Measurements from ENCODE around the gene MAN1A1.

Gene MAN1A1

DNA sequence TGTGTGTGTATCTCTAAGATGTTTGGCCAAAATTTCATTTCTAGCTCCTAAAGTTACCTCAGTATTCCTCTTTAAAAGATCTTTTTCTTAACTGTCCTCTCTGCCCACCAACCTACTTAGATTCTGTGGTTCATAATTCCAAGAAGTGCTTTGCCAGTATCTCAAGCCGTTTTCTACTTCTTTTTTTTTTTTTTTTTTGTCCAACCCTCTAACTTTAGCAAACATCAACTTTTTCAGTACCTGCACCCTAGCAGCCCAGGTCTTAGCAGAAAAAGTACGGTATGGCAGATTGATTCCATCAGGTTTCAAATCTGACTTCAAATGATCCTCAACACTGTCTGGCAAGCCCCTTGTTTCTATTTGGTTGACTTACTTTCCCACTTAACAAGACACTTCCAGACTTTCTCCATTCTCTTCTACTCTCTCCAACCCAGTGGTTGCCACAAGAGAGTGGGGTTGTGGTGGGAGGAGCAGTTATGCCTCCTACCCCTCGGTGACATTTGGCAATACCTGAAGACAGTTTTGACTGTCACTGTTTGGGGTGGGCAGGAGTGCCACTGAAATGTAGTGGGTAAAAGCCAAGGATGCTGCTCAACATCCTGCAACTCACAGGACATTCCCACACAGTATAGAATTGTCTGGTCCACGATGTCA lies 10.8 kb upstream of the MAN1A1 start:
- Histone ChIP-seq H3K27me3 (replicated peaks; ENCODE audit: control insufficient read depth, insufficient read depth, low read length, poor library complexity, severe bottlenecking) (no peaks in the 10 kb centered on the region), H3K4me1 (ENCODE audit: control insufficient read depth, insufficient read depth, low read length, poor library complexity, severe bottlenecking) (no peaks in the 10 kb centered on the region), H3K4me3 (ENCODE audit: insufficient read depth, low read depth, low read length, poor library complexity, severe bottlenecking) (no peak overlapping the region), H3K27ac (ENCODE audit: insufficient read depth, low read length, poor library complexity, severe bottlenecking) (no peak overlapping the region), H3K9me3 (ENCODE audit: control insufficient read depth, low read length) (no peaks in the 10 kb centered on the region), H3K36me3 (ENCODE audit: control insufficient read depth, insufficient read depth, low read length) (no peaks in the 10 kb centered on the region)
- no peak for DNase-seq

DNA sequence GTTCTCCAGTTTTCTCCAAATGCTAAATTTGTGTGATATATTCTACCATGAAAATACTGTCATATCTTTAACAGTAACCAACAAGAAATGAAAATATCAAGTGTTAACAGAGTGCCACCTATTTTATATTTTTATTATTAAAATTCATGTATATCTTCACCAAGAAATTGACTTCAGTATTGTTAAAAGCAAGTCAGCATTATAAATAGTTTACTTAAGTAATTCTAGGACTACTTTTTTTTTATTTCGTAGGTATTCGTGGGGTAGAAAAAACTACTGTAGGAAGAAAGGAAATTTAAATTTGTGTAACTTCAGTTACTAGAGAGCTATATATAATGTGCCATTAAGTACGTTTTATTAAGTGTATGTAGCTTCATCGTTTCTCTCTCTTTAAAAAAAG lies 6.3 kb upstream of the MAN1A1 start:
- Histone ChIP-seq H3K27me3 (replicated peaks; ENCODE audit: control insufficient read depth, insufficient read depth, low read length, poor library complexity, severe bottlenecking) (no peaks in the 10 kb centered on the region), H3K4me3 (ENCODE audit: insufficient read depth, low read depth, low read length, poor library complexity, severe bottlenecking) (no peak overlapping the region), H3K36me3 (ENCODE audit: control insufficient read depth, insufficient read depth, low read length) (no peaks in the 10 kb centered on the region), H3K27ac (ENCODE audit: insufficient read depth, low read length, poor library complexity, severe bottlenecking) (no peak overlapping the region), H3K9me3 (ENCODE audit: control insufficient read depth, low read length) (no peaks in the 10 kb centered on the region), H3K4me1 (ENCODE audit: control insufficient read depth, insufficient read depth, low read length, poor library complexity, severe bottlenecking) (no peaks in the 10 kb centered on the region)
- no peak for DNase-seq

DNA sequence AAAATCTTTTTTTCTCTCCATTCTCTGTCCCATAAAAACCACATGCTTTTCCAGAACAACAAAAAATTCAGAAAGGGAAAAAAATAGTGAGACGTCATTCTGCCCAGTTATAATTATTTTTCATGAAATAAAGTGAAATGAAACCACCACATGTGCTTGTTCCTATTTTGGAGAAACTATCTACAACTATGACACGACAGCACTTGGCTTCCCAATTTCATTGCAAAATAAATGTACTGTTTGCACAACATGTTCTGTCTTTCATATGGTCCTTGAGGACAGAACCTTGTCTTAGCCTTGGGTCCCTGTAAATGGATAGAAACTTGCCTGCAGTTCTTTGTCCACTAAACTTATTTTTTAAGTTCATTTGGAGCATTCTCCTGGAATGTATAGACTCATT lies 5.6 kb upstream of the MAN1A1 start:
- H3K27me3 ChIP-seq (replicated peaks; ENCODE audit: control insufficient read depth, insufficient read depth, low read length, poor library complexity, severe bottlenecking) = no peaks in the 10 kb centered on the region
- no peaks in the 10 kb centered on the region for H3K36me3 ChIP-seq (ENCODE audit: control insufficient read depth, insufficient read depth, low read length)
- H3K27ac ChIP-seq (ENCODE audit: insufficient read depth, low read length, poor library complexity, severe bottlenecking) = no peak overlapping the region
- no peaks in the 10 kb centered on the region for H3K9me3 ChIP-seq (ENCODE audit: control insufficient read depth, low read length)
- no peak for DNase-seq
- no peak overlapping the region for H3K4me3 ChIP-seq (ENCODE audit: insufficient read depth, low read depth, low read length, poor library complexity, severe bottlenecking)
- H3K4me1 ChIP-seq (ENCODE audit: control insufficient read depth, insufficient read depth, low read length, poor library complexity, severe bottlenecking) = no peaks in the 10 kb centered on the region

DNA sequence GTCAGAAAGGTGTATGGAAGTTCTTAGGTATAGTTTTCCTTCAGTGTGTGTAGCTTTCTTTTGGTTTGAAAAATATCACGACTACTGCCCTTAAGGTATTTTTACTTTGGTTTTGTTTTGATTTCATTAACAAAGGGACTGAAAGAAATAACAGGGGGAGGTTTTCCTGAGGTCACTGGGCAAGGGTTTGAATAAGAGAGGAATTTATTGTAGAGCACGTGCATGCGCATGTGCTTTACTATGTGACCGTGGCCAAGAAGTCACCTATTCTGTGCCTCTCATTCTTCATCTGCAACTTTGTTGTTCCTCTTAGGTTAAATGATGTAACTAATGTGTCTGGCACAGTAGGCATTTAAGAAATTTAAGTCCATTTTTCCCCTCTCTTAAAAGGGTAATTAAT lies 4.1 kb upstream of the MAN1A1 start:
- Histone ChIP-seq H3K36me3 (ENCODE audit: control insufficient read depth, insufficient read depth, low read length) (no peaks in the 10 kb centered on the region), H3K27me3 (replicated peaks; ENCODE audit: control insufficient read depth, insufficient read depth, low read length, poor library complexity, severe bottlenecking) (no peaks in the 10 kb centered on the region), H3K9me3 (ENCODE audit: control insufficient read depth, low read length) (no peaks in the 10 kb centered on the region), H3K4me3 (ENCODE audit: insufficient read depth, low read depth, low read length, poor library complexity, severe bottlenecking) (no peak overlapping the region), H3K27ac (ENCODE audit: insufficient read depth, low read length, poor library complexity, severe bottlenecking) (no peak overlapping the region), H3K4me1 (ENCODE audit: control insufficient read depth, insufficient read depth, low read length, poor library complexity, severe bottlenecking) (no peaks in the 10 kb centered on the region)
- DNase-seq = no peak

DNA sequence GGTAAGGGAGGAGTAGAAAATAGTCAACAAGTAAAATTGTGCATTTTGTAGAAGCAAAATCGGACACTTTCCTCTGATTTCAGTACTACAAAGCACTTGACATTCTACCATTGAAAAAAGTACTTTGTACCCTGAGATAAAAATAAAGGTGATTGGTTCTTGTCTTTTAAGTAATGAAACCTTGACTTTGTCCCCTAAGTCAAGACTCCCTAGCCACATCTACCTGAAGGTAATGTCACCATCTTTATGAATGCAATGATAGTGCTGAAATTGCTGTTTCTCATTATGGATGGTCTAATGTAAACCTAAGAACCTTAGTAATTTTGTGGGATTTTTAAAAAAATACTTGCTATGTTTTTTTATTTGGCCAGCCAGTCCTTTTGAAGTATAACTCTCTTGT lies 2.4 kb upstream of the MAN1A1 start:
- Histone ChIP-seq H3K27me3 (replicated peaks; ENCODE audit: control insufficient read depth, insufficient read depth, low read length, poor library complexity, severe bottlenecking) (no peaks in the 10 kb centered on the region), H3K27ac (ENCODE audit: insufficient read depth, low read length, poor library complexity, severe bottlenecking) (no peak overlapping the region), H3K9me3 (ENCODE audit: control insufficient read depth, low read length) (no peaks in the 10 kb centered on the region), H3K4me1 (ENCODE audit: control insufficient read depth, insufficient read depth, low read length, poor library complexity, severe bottlenecking) (peaks cover 6% of the 10 kb centered on the region), H3K4me3 (ENCODE audit: insufficient read depth, low read depth, low read length, poor library complexity, severe bottlenecking) (no peak overlapping the region), H3K36me3 (ENCODE audit: control insufficient read depth, insufficient read depth, low read length) (no peaks in the 10 kb centered on the region)
- DNase-seq = no peak

DNA sequence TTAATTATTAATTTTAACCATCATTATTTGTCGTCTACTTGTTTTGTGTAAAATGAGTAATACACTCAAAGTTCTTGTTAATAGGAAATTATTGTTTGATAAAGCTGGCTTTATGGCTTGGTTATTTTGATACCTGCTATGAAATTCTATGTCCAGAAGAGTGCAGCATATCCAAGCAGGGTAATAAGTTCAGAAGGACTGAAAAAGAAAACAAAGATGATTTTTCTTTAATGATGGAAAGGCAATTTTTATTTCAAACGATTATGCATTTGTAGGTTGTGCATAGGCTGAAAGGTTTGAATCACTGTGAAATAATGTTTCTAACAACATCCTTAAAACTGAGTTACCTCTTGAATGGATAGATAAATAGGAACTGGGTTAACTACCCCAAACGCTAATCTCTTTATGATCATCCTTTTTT lies 1.4 kb upstream of the MAN1A1 start:
- peaks cover 6% of the 10 kb centered on the region for H3K4me1 ChIP-seq (ENCODE audit: control insufficient read depth, insufficient read depth, low read length, poor library complexity, severe bottlenecking)
- no peak overlapping the region for H3K27ac ChIP-seq (ENCODE audit: insufficient read depth, low read length, poor library complexity, severe bottlenecking)
- H3K27me3 ChIP-seq (replicated peaks; ENCODE audit: control insufficient read depth, insufficient read depth, low read length, poor library complexity, severe bottlenecking) = no peaks in the 10 kb centered on the region
- H3K36me3 ChIP-seq (ENCODE audit: control insufficient read depth, insufficient read depth, low read length) = no peaks in the 10 kb centered on the region
- H3K4me3 ChIP-seq (ENCODE audit: insufficient read depth, low read depth, low read length, poor library complexity, severe bottlenecking) = no peak overlapping the region
- DNase-seq = no peak
- H3K9me3 ChIP-seq (ENCODE audit: control insufficient read depth, low read length) = no peaks in the 10 kb centered on the region

DNA sequence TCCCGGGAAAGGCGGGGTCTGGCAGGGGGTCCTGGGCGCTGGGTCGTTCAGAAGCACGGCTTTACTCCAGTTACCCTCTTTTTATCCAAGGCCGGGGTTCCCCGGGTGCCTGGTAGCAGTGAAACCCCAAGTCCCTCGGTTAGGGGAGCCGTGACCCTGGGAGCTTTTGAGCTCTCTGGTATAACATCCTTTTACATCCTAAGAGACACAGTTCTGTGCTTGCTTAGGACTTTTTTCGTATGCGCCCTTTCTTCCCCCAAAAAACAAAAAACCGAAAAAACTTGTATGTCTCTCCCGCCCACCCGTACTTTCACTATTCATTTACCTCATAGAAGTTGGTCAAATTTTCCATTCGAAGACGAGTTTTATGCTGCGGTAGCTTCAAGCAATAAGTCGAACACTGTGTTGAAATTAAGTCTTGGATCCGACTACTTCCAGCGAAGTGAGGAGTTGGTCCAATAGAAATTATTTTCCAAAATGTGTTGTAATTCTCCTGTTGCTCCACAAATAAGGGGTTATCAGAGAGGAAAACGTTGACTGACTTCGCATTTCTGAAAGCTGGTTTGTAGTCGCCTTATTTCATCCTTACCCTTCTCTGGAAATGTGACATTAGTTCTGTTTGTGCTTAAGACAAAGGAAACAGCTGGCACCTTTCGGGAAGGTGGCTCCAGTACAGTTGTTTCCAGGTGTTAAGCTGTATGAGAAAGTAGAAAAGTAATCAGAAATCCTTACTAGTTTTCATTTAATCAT lies 816 bp upstream of the MAN1A1 start:
- no peaks in the 10 kb centered on the region for H3K27me3 ChIP-seq (replicated peaks; ENCODE audit: control insufficient read depth, insufficient read depth, low read length, poor library complexity, severe bottlenecking)
- H3K36me3 ChIP-seq (ENCODE audit: control insufficient read depth, insufficient read depth, low read length) = no peaks in the 10 kb centered on the region
- peak overlapping the region; percentile 93 for H3K4me3 ChIP-seq (ENCODE audit: insufficient read depth, low read depth, low read length, poor library complexity, severe bottlenecking)
- peak overlapping the region; percentile 82 for H3K27ac ChIP-seq (ENCODE audit: insufficient read depth, low read length, poor library complexity, severe bottlenecking)
- peak in 1 of 3 donors; percentile 15 for DNase-seq
- no peaks in the 10 kb centered on the region for H3K9me3 ChIP-seq (ENCODE audit: control insufficient read depth, low read length)
- H3K4me1 ChIP-seq (ENCODE audit: control insufficient read depth, insufficient read depth, low read length, poor library complexity, severe bottlenecking) = peaks cover 6% of the 10 kb centered on the region

DNA sequence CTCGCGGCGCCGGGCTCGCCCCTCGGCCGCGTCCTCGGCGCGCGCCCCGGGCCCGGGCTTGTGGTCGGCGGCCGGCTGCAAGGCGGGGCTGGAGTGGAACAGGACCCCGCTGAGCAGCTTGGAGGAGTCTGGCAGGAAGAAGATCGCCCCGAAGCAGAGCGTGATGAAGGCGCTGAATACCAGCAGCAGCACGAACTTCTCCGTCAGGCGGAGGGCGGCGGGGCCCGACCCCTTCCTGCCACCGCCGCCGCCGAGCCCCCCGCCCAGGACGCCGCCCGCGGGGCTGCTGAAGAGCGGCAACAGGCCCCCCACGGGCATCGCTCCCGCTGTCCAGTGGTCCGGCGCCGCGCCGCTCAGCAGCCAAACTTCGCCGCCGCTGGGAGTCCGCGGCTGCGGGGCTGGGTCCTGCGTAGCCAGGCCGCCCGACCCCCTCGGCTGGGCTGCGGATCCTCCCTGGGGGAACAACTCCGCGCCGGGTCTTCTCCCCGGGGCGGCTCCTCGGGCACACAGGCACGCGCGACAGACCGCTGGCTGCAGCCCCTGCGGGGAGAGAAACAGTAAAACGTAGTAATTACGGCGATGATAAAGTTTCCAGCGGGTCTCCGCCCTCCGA lies 707 bp downstream of the MAN1A1 start:
- peaks cover 6% of the 10 kb centered on the region for H3K4me1 ChIP-seq (ENCODE audit: control insufficient read depth, insufficient read depth, low read length, poor library complexity, severe bottlenecking)
- no peaks in the 10 kb centered on the region for H3K9me3 ChIP-seq (ENCODE audit: control insufficient read depth, low read length)
- peak overlapping the region; percentile 93 for H3K4me3 ChIP-seq (ENCODE audit: insufficient read depth, low read depth, low read length, poor library complexity, severe bottlenecking)
- peak overlapping the region; percentile 82 for H3K27ac ChIP-seq (ENCODE audit: insufficient read depth, low read length, poor library complexity, severe bottlenecking)
- no peaks in the 10 kb centered on the region for H3K27me3 ChIP-seq (replicated peaks; ENCODE audit: control insufficient read depth, insufficient read depth, low read length, poor library complexity, severe bottlenecking)
- H3K36me3 ChIP-seq (ENCODE audit: control insufficient read depth, insufficient read depth, low read length) = no peaks in the 10 kb centered on the region
- peak in 2 of 3 donors; percentile 8 to 9 for DNase-seq

DNA sequence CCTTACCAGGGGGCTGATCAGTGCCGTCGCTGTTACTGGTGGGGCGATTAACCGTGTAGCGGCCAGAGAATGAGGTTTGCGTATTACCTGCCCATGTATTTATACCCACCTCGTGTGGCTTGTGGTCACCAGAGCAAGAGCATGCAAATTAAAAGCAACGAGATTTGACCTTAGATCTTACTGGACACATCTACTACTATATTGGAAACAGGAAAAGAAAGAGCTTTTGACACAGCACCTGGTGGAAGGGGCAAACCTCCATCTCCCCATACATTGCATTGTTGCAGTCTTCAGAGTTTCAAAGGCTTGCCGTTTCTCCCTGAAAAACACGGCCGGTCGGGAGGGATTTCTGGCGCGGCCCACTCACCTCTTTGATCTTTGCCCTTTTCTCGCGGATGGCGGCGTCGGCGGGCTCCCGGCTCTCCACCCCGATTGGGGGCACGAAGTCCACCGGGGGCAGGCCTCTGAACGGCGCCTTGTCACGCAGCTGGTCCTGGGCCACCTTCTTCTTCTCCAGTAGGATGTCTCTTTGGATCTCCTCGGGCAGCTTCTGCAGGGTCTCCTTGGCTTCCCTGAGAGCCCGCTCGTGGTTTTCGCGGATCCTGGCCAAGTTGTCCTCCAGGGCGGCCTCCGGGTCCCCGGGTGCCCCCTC lies 1.3 kb downstream of the MAN1A1 start:
- no peaks in the 10 kb centered on the region for H3K36me3 ChIP-seq (ENCODE audit: control insufficient read depth, insufficient read depth, low read length)
- H3K4me1 ChIP-seq (ENCODE audit: control insufficient read depth, insufficient read depth, low read length, poor library complexity, severe bottlenecking) = peaks cover 6% of the 10 kb centered on the region
- H3K27ac ChIP-seq (ENCODE audit: insufficient read depth, low read length, poor library complexity, severe bottlenecking) = peak overlapping the region; percentile 42
- peak overlapping the region; percentile 93 for H3K4me3 ChIP-seq (ENCODE audit: insufficient read depth, low read depth, low read length, poor library complexity, severe bottlenecking)
- H3K9me3 ChIP-seq (ENCODE audit: control insufficient read depth, low read length) = no peaks in the 10 kb centered on the region
- peak; percentile 18 to 23 (median 19) for DNase-seq
- no peaks in the 10 kb centered on the region for H3K27me3 ChIP-seq (replicated peaks; ENCODE audit: control insufficient read depth, insufficient read depth, low read length, poor library complexity, severe bottlenecking)

Measured in effector memory CD4-positive, alpha-beta T cell (primary cell).